HCT116 (cell line): Measurements from ENCODE around the gene HPCA. TPM values are rescaled to one million over a fixed set of nuclear protein-coding genes. Genes with fewer than 3 reads are reported as not detected.

ENCODE experiments used
- ATAC-seq: fragments of 200-7000 bp; cut with Tn5 transposase; 2 replicates; pipeline ENCODE4 v1.9.1; 2020; ENCODE audit warnings: mild to moderate bottlenecking, moderate library complexity
- BruUV-seq: library from RNA; stranded (reverse); fragments of 400-500 nt; replicated peaks from 2 replicates; lab custom pipeline; 2021; lab: Mats Ljungman, UMichigan
- CTCF ChIA-PET: fragments of 300-600 bp; sonication (Branson Sonifier 250); formaldehyde crosslinking; loops from one replicate; lab custom pipeline; 2021; ENCODE audit warnings: antibody characterized with exemption; lab: Charles Lee
- POLR2A ChIA-PET: fragments of 300-600, 350-600 bp; sonication (Branson Sonifier 250); formaldehyde crosslinking; loops from one replicate; lab custom pipeline; 2021; ENCODE audit warnings: antibody characterized with exemption; lab: Charles Lee
- RAD21 ChIA-PET, 2 experiments: fragments of 300-600 bp; sonication (Branson Sonifier 250); formaldehyde crosslinking; loops; one replicate each; lab custom pipeline; 2023; ENCODE audit warnings: low total read pairs in 2 of 2; ENCODE audit not compliant: uncharacterized antibody in 2 of 2, unreplicated experiment in 2 of 2, low non-redundant PET in 1 of 2; lab: Charles Lee
- DNase-seq: peaks from one replicate; pipeline ENCODE4 v3.0.0-alpha.2; 2010; ENCODE audit warnings: low read depth, low spot score
- H2AFZ ChIP-seq: fragments of 200-600 bp; shearing (Covaris generic), sonication (generic); 2 replicates; pipeline ENCODE4 v1.6.1; 2017; ENCODE audit warnings: low read depth, mixed run types, mixed read lengths, antibody characterized with exemption, low read length; ENCODE audit not compliant: poor library complexity, severe bottlenecking
- H3K27ac ChIP-seq: 2 replicates; pipeline ENCODE4 v1.5.1; 2012; ENCODE audit warnings: low read depth, low read length
- H3K27me3 ChIP-seq: fragments of 200-600 bp; sonication (generic); 2 replicates; pipeline ENCODE4 v1.6.1; 2016; ENCODE audit warnings: mixed run types, low read length, mixed read lengths; ENCODE audit not compliant: insufficient read depth
- H3K36me3 ChIP-seq, 2 experiments: fragments of 200-500 bp in 1 of 2; fragments of 200-600 bp in 1 of 2; sonication (Bioruptor generic) in 1 of 2; sonication (generic) in 1 of 2; 2 replicates each; pipeline versions ENCODE4 v1.5.1 to v1.6.1; 2014 to 2016; ENCODE audit warnings: low read length in 2 of 2, inconsistent platforms in 1 of 2, mixed read lengths in 1 of 2, mixed run types in 1 of 2; ENCODE audit not compliant: insufficient read depth in 2 of 2, control insufficient read depth in 1 of 2
- H3K4me1 ChIP-seq, 2 experiments: fragments of 200-600 bp in 1 of 2; sonication (generic) in 1 of 2; 2 replicates each; pipeline versions ENCODE4 v1.5.1 to v1.6.1; 2012 to 2017; ENCODE audit warnings: low read length in 2 of 2, inconsistent platforms in 1 of 2, mild to moderate bottlenecking in 1 of 2, mixed read lengths in 1 of 2, mixed run types in 1 of 2, moderate library complexity in 1 of 2; ENCODE audit not compliant: insufficient read depth in 2 of 2, control insufficient read depth in 1 of 2
- H3K4me2 ChIP-seq: fragments of 200-600 bp; sonication (generic); 2 replicates; pipeline ENCODE4 v1.6.1; 2017; ENCODE audit warnings: mixed run types, low read length, mixed read lengths
- H3K4me3 ChIP-seq, 2 experiments: fragments of 200-600 bp in 1 of 2; sonication (generic) in 1 of 2; replicated peaks in 1 of 2; 2 replicates each; pipeline ENCODE4 v1.5.1; 2011 to 2016; ENCODE audit warnings: low read length in 2 of 2, control low read depth in 1 of 2, low read depth in 1 of 2, mild to moderate bottlenecking in 1 of 2, mixed read lengths in 1 of 2, mixed run types in 1 of 2
- H3K79me2 ChIP-seq: fragments of 200-600 bp; sonication (generic); 2 replicates; pipeline ENCODE4 v1.6.1; 2017; ENCODE audit warnings: mild to moderate bottlenecking, mixed run types, low read length, moderate library complexity, mixed read lengths; ENCODE audit not compliant: insufficient read depth
- H3K9ac ChIP-seq: fragments of 200-600 bp; sonication (generic); 2 replicates; pipeline ENCODE4 v1.6.1; 2016; ENCODE audit warnings: low read length, mixed read lengths
- H3K9me2 ChIP-seq: fragments of 200-600 bp; sonication (generic), shearing (Covaris generic); 2 replicates; pipeline ENCODE4 v1.6.1; 2017; ENCODE audit warnings: mixed run types, mild to moderate bottlenecking, moderate library complexity; ENCODE audit not compliant: insufficient read depth
- H3K9me3 ChIP-seq, 2 experiments: fragments of 200-500 bp in 1 of 2; fragments of 200-600 bp in 1 of 2; sonication (Bioruptor generic) in 1 of 2; sonication (generic) in 1 of 2; 2 replicates each; pipeline ENCODE4 v1.6.1; 2014 to 2017; ENCODE audit warnings: low read length in 2 of 2, mixed read lengths in 2 of 2, inconsistent platforms in 1 of 2, low read depth in 1 of 2, mild to moderate bottlenecking in 1 of 2, mixed run types in 1 of 2, moderate library complexity in 1 of 2; ENCODE audit not compliant: control insufficient read depth in 1 of 2, insufficient read depth in 1 of 2
- H4K20me1 ChIP-seq: fragments of 200-600 bp; sonication (generic), shearing (Covaris generic); 2 replicates; pipeline ENCODE4 v1.6.1; 2017; ENCODE audit warnings: mixed run types, mild to moderate bottlenecking, moderate library complexity; ENCODE audit not compliant: insufficient read depth
- EGR1 ChIP-seq: IDR thresholded peaks from 2 replicates; pipeline ENCODE4 v1.6.1; 2012; ENCODE audit warnings: low read depth
- ELF1 ChIP-seq: IDR thresholded peaks from 2 replicates; pipeline ENCODE4 v1.6.1; 2012; ENCODE audit warnings: low read depth, borderline replicate concordance
- EZH2 ChIP-seq: fragments of 200-600 bp; sonication (generic); IDR thresholded peaks from 2 replicates; pipeline ENCODE4 v1.6.1; 2017; ENCODE audit warnings: antibody characterized with exemption, mixed run types
- EZH2phosphoT487 ChIP-seq: fragments of 200-600 bp; IDR thresholded peaks from 2 replicates; pipeline ENCODE4 v1.6.1; 2018; ENCODE audit warnings: antibody characterized with exemption, borderline replicate concordance
- SIN3A ChIP-seq: IDR thresholded peaks from 2 replicates; pipeline ENCODE4 v1.6.1; 2012; ENCODE audit warnings: low read depth
- SP1 ChIP-seq: IDR thresholded peaks from 2 replicates; pipeline ENCODE4 v1.6.1; 2012; ENCODE audit warnings: low read depth
- ZFX ChIP-seq: fragments of 450-650 bp; IDR thresholded peaks from 2 replicates; pipeline ENCODE4 v1.6.1; 2017
- intact Hi-C: fragments of 100-400 bp; cut with micrococcal nuclease; formaldehyde crosslinking; loops from 2 replicates; pipeline ENCODE4 v1.10.0; 2022
- total RNA-seq: library from RNA; stranded (reverse); gene quantifications from one replicate; pipeline ENCODE4 v1.2.1, GENCODE V29; 2021; ENCODE audit not compliant: unreplicated experiment
- TF ChIP-seq, protein P1 (sequence below), 3 experiments: fragments of 200-600 bp in 1 of 3; sonication (generic) in 1 of 3; IDR thresholded peaks in 2 of 3; conservative IDR thresholded peaks in 1 of 3; 2 replicates each; pipeline ENCODE4 v1.5.1; 2012 to 2017; ENCODE audit warnings: low read depth in 2 of 3, low read length in 2 of 3, antibody characterized with exemption in 1 of 3, borderline replicate concordance in 1 of 3, control low read depth in 1 of 3, mild to moderate bottlenecking in 1 of 3, mixed read lengths in 1 of 3, mixed run types in 1 of 3, moderate library complexity in 1 of 3; ENCODE audit not compliant: insufficient read depth in 1 of 3

The HPCA gene
- total RNA-seq, 1 experiment from 2014 or later = 0.15 TPM

GRCh38 chr1:32878637-32879041, 7.7 kb upstream of the HPCA start:
- H3K4me3 ChIP-seq = no peak overlapping the region
- peaks cover 0 to 13% of the 10 kb centered on the region in 2 experiments; a peak in 3 of 4 replicates for H3K4me1 ChIP-seq
- H3K4me2 ChIP-seq = no peak overlapping the region
- H3K79me2 ChIP-seq = no peaks in the 10 kb centered on the region
- no peak overlapping the region for H3K9ac ChIP-seq
- DNase-seq = no peak
- H3K27me3 ChIP-seq = no peaks in the 10 kb centered on the region
- no peaks in the 10 kb centered on the region for H4K20me1 ChIP-seq
- no peak for ATAC-seq
- no peak overlapping the region for H3K27ac ChIP-seq
- ChIA-PET CTCF (interaction anchor here (0.7 to 2.2 kb wide), 3 partner anchors 14 to 208 kb away, joined by 4 to 6 read pairs (median 5); partner anchors contain the start of gene AZIN2), POLR2A (no interaction called here), RAD21 (interaction anchor here (0.6 to 1.0 kb wide), 2 partner anchors 208 kb away, joined by 3 read pairs; no protein-coding TSS in a partner anchor)
- H3K9me3 ChIP-seq = no peaks in the 10 kb centered on the region
- no peak for TF ChIP-seq SIN3A
- TF ChIP-seq EGR1 = no peak
- TF ChIP-seq ELF1 = no peak
- TF ChIP-seq, protein P1, sequence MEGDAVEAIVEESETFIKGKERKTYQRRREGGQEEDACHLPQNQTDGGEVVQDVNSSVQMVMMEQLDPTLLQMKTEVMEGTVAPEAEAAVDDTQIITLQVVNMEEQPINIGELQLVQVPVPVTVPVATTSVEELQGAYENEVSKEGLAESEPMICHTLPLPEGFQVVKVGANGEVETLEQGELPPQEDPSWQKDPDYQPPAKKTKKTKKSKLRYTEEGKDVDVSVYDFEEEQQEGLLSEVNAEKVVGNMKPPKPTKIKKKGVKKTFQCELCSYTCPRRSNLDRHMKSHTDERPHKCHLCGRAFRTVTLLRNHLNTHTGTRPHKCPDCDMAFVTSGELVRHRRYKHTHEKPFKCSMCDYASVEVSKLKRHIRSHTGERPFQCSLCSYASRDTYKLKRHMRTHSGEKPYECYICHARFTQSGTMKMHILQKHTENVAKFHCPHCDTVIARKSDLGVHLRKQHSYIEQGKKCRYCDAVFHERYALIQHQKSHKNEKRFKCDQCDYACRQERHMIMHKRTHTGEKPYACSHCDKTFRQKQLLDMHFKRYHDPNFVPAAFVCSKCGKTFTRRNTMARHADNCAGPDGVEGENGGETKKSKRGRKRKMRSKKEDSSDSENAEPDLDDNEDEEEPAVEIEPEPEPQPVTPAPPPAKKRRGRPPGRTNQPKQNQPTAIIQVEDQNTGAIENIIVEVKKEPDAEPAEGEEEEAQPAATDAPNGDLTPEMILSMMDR (IDR thresholded peaks at IDR 0.05 in 2 of 3, conservative IDR thresholded peaks at IDR 0.05 in 1 of 3; ENCODE audit: borderline replicate concordance in 1 of 3, insufficient read depth in 1 of 3, low read depth in 2 of 3, low read length in 2 of 3) = no peak
- no peak for TF ChIP-seq EZH2phosphoT487
- no peak for TF ChIP-seq EZH2
- TF ChIP-seq SP1 = no peak
- intact Hi-C loops = no loop called here
- H3K36me3 ChIP-seq = no peaks in the 10 kb centered on the region
- no peaks in the 10 kb centered on the region for H3K9me2 ChIP-seq
- no TSS peak for BruUV-seq
- no peak overlapping the region for H2AFZ ChIP-seq

- H4K20me1 ChIP-seq = no peaks in the 10 kb centered on the region
- no TSS peak for BruUV-seq
- no peaks in the 10 kb centered on the region for H3K79me2 ChIP-seq
- no peaks in the 10 kb centered on the region for H3K27me3 ChIP-seq
- ATAC-seq = peak; percentile 35
- ChIA-PET CTCF (interaction anchor here (1.5 kb wide), 1 partner anchor 11 kb away, joined by 3 read pairs; no protein-coding TSS in a partner anchor), RAD21 (interaction anchor here in 1 of 2 experiments (0.6 kb wide), 1 partner anchor 54 kb away, joined by 3 read pairs; no protein-coding TSS in a partner anchor)
- H2AFZ ChIP-seq = no peak overlapping the region
- H3K4me1 ChIP-seq = peaks cover 0 to 13% of the 10 kb centered on the region in 2 experiments; a peak in 3 of 4 replicates
- intact Hi-C loops = no loop called here
- H3K27ac ChIP-seq = no peak overlapping the region
- TF ChIP-seq, protein P1 (IDR thresholded peaks at IDR 0.05 in 2 of 3, conservative IDR thresholded peaks at IDR 0.05 in 1 of 3; ENCODE audit: borderline replicate concordance in 1 of 3, insufficient read depth in 1 of 3, low read depth in 2 of 3, low read length in 2 of 3) = no peak
- no peak for TF ChIP-seq ELF1
- no peak for TF ChIP-seq ZFX
- no peak for TF ChIP-seq EZH2phosphoT487
- TF ChIP-seq, all 23 proteins: peak for 0
- no peaks in the 10 kb centered on the region for H3K9me2 ChIP-seq
- H3K9me3 ChIP-seq = no peaks in the 10 kb centered on the region
- no peak for DNase-seq
- H3K9ac ChIP-seq = no peak overlapping the region
- no peak overlapping the region for H3K4me3 ChIP-seq
- H3K4me2 ChIP-seq = no peak overlapping the region
- no peaks in the 10 kb centered on the region for H3K36me3 ChIP-seq
- POLR2A ChIA-PET = no interaction called here
Measured at GRCh38 chr1:32881291-32881690, 5.0 kb upstream of the HPCA start.
